ENCODE measurements around the gene MYOM3. TPM values are rescaled to one million over a fixed set of nuclear protein-coding genes. Genes with fewer than 3 reads are reported as not detected.

The MYOM3 gene
- total and polyA plus RNA-seq, 2 experiments from 2014 or later, result 2.0 to 2.4 TPM

DNA sequence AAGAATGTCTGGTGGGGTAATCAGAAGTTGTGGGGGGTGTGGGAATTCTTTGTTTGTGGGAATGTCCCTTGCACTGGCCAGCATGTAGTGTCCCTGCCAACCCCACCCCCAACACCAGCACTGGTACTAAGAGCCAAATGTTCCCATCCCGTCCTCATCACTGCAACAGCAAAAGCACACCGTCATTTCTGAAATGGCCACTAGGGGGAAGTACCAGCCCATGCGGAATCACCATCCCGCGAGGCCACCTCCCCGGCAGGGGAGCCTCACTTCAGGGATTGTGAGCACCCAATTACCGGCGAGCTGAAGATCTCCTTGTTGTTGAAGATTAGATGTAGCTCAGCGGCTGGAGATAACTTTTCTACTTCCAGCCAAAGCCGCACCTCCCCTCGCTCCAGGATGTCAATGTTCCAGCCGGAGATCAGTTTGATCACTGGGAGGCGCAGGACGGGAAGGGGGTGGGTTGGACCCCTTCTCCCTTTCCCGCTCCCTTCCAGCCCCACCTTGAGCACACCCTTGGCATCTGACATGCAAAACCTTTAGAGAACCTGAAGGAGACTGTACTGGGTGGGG, 41.0 kb downstream of the MYOM3 start:
- Histone ChIP-seq H3K27me3 (no peaks in the 10 kb centered on the region), H3K9me2 (replicated peaks; ENCODE audit: insufficient read depth) (no peaks in the 10 kb centered on the region), H3K36me3 (replicated peaks; ENCODE audit: insufficient read depth, low read depth) (no peaks in the 10 kb centered on the region), H3K9me3 (ENCODE audit: low read depth) (no peaks in the 10 kb centered on the region), H2AFZ (peak overlapping the region; percentile 29), H3K27ac (no peak overlapping the region), H3K4me2 (peak overlapping the region; percentile 63), H3K4me1 (ENCODE audit: insufficient read depth) (no peaks in the 10 kb centered on the region), H3K79me2 (no peaks in the 10 kb centered on the region), H3K4me3 (no peak overlapping the region), H4K20me1 (ENCODE audit: insufficient read depth, poor library complexity, severe bottlenecking) (no peaks in the 10 kb centered on the region)
- WGBS (ENCODE audit: low lambda C conversion rate, missing lambda C conversion rate), result 17% methylated on average over 15 of the region's 15 CpGs
- peak; percentile 93 for DNase-seq (ENCODE audit: low spot score)
- TF ChIP-seq EZH2phosphoT487 (IDR thresholded peaks at IDR 0.05; ENCODE audit: low read depth, severe bottlenecking, unreplicated experiment) (no peak), EZH2 (IDR thresholded peaks at IDR 0.05; ENCODE audit: borderline replicate concordance) (no peak)
- TF ChIP-seq, protein P1, sequence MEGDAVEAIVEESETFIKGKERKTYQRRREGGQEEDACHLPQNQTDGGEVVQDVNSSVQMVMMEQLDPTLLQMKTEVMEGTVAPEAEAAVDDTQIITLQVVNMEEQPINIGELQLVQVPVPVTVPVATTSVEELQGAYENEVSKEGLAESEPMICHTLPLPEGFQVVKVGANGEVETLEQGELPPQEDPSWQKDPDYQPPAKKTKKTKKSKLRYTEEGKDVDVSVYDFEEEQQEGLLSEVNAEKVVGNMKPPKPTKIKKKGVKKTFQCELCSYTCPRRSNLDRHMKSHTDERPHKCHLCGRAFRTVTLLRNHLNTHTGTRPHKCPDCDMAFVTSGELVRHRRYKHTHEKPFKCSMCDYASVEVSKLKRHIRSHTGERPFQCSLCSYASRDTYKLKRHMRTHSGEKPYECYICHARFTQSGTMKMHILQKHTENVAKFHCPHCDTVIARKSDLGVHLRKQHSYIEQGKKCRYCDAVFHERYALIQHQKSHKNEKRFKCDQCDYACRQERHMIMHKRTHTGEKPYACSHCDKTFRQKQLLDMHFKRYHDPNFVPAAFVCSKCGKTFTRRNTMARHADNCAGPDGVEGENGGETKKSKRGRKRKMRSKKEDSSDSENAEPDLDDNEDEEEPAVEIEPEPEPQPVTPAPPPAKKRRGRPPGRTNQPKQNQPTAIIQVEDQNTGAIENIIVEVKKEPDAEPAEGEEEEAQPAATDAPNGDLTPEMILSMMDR (IDR thresholded peaks at IDR 0.05; ENCODE audit: poor library complexity), result peak; percentile 86

DNA sequence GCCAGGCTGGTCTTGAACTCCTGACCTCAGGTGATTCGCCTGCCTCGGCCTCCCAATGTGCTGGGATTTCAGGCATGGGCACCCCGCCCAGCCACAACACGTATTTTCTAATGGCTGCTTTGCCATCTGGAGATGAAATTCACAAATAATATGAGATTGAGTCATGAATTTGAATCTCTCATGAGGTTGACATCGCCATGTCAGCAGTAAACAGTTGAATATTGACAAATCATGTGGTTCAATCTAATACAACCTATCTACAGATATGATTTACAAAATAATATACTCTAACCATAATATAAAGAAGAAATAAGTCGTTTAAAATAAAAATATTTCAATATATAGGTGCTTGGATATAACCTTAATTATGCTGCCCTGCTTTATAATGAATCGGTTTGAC, 42.1 kb downstream of the MYOM3 start:
- H3K79me2 ChIP-seq, result no peaks in the 10 kb centered on the region
- no peak overlapping the region for H2AFZ ChIP-seq
- H3K36me3 ChIP-seq (replicated peaks; ENCODE audit: insufficient read depth, low read depth), result no peaks in the 10 kb centered on the region
- no peaks in the 10 kb centered on the region for H3K9me2 ChIP-seq (replicated peaks; ENCODE audit: insufficient read depth)
- H4K20me1 ChIP-seq (ENCODE audit: insufficient read depth, poor library complexity, severe bottlenecking), result no peaks in the 10 kb centered on the region
- DNase-seq (ENCODE audit: low spot score), result no peak
- H3K4me1 ChIP-seq (ENCODE audit: insufficient read depth), result no peaks in the 10 kb centered on the region
- no peaks in the 10 kb centered on the region for H3K27me3 ChIP-seq
- no peak overlapping the region for H3K4me3 ChIP-seq
- TF ChIP-seq EZH2 (IDR thresholded peaks at IDR 0.05; ENCODE audit: borderline replicate concordance) (no peak), EZH2phosphoT487 (IDR thresholded peaks at IDR 0.05; ENCODE audit: low read depth, severe bottlenecking, unreplicated experiment) (no peak)
- TF ChIP-seq, protein P1 (IDR thresholded peaks at IDR 0.05; ENCODE audit: poor library complexity), result no peak
- WGBS (ENCODE audit: low lambda C conversion rate, missing lambda C conversion rate), result 76% methylated on average over 7 of the region's 7 CpGs
- H3K4me2 ChIP-seq, result no peak overlapping the region
- no peak overlapping the region for H3K27ac ChIP-seq
- no peaks in the 10 kb centered on the region for H3K9me3 ChIP-seq (ENCODE audit: low read depth)

DNA sequence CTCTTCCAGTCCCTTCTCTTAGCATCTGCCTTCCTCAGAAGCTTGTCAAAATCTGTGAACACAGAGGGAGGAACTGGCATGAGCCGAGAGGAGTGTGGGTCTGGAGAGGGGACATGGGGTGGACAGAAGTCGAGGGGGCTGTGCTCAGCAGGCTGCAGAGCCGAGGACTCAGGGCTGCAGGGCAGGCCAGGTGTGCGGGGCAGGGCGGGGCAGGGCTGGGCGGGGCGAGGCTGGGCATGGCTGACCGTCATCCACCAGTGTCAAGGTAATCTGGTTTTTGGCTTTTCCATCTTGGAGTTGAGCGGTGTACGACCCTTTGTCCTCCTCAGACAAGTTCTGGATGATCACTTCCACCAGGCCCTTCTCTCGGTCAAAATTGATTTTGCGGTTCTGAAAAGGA, 44.0 kb downstream of the MYOM3 start:
- Histone ChIP-seq H2AFZ (no peak overlapping the region), H3K4me1 (ENCODE audit: insufficient read depth) (no peaks in the 10 kb centered on the region), H3K4me3 (no peak overlapping the region), H3K79me2 (no peaks in the 10 kb centered on the region), H3K36me3 (replicated peaks; ENCODE audit: insufficient read depth, low read depth) (no peaks in the 10 kb centered on the region), H3K27ac (no peak overlapping the region), H3K9me2 (replicated peaks; ENCODE audit: insufficient read depth) (no peaks in the 10 kb centered on the region), H3K9me3 (ENCODE audit: low read depth) (no peaks in the 10 kb centered on the region), H3K27me3 (no peaks in the 10 kb centered on the region), H4K20me1 (ENCODE audit: insufficient read depth, poor library complexity, severe bottlenecking) (no peaks in the 10 kb centered on the region), H3K4me2 (no peak overlapping the region)
- no peak for TF ChIP-seq EZH2phosphoT487 (IDR thresholded peaks at IDR 0.05; ENCODE audit: low read depth, severe bottlenecking, unreplicated experiment)
- TF ChIP-seq, protein P1 (IDR thresholded peaks at IDR 0.05; ENCODE audit: poor library complexity), result no peak
- no peak for TF ChIP-seq EZH2 (IDR thresholded peaks at IDR 0.05; ENCODE audit: borderline replicate concordance)
- no peak for DNase-seq (ENCODE audit: low spot score)
- WGBS (ENCODE audit: low lambda C conversion rate, missing lambda C conversion rate), result 74% methylated on average over 10 of the region's 12 CpGs
